Peyer's patch (tissue), 4 donors: ENCODE measurements around the gene GUCY1B1.

ENCODE experiments used
- CTCF ChIP-seq, 6 experiments: fragments of 450-650 bp in 4 of 6; fragments of 200-600 bp in 2 of 6; sonication (generic) in 1 of 6; IDR thresholded peaks; one replicate each; pipeline ENCODE4 v1.5.1; 2017 to 2019; ENCODE audit warnings: antibody characterized with exemption in 6 of 6, mild to moderate bottlenecking in 3 of 6, moderate library complexity in 1 of 6
- POLR2A ChIP-seq, 2 donors: fragments of 450-650 bp; IDR thresholded peaks; one replicate each; pipeline ENCODE4 v1.5.1; 2017; ENCODE audit warnings: antibody characterized with exemption in 2 of 2, mild to moderate bottlenecking in 2 of 2, moderate library complexity in 2 of 2

GRCh38 chr4:155745984-155746383, 12.8 kb upstream of the GUCY1B1 start:
- TF ChIP-seq CTCF (IDR thresholded peaks at IDR 0.05) (no peak), POLR2A (IDR thresholded peaks at IDR 0.05) (no peak)
